ENCODE measurements around the gene PTF1A.

PTF1A gene

DNA sequence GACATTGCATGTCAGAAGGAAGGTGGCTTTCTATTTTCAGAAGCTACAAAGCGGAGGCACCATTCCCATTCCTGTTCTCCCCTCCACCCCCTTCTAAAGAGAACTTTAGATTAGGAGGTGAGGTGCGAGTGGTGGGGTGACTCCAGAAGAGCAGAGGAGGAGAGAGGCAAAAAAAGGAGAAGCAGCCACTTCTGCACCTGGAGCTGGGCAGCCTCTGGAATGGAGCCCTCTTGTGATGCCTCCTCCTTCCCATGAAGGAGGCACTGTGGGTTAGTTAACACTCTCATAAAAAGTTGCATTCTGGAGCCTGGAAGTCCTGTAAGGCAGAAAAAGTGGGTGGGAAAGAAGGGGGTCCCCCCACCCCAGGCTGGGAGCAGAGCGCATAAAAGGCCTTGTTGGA, 4.8 kb downstream of the PTF1A start:
- no peak for TF ChIP-seq CTCF (IDR thresholded peaks at IDR 0.05)

DNA sequence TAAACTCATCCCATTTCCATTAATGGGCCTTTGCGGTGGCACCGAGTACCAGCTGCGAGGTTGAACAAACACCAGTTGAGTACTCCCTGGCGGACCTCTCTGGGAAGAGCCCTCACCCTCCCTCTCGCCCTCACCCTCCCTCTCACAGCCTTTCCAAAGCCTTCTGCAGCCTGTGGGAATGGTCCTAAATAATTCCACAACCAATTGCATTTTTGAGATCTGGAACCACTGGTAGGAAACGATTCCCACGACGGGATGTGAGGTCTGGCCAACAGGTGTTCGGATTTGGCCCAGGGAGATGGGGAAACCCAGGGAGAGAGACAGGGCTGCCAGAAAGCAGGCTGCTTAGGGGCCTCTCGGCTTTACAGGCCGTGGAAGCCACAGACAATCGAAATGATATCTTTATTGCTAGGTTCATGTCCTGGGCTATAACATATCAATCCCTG, 5.3 kb downstream of the PTF1A start:
- TF ChIP-seq CTCF (IDR thresholded peaks at IDR 0.05): no peak

GRCh38 chr10:23198610-23198939, 6.5 kb downstream of the PTF1A start:
- no peak for TF ChIP-seq CTCF (IDR thresholded peaks at IDR 0.05)

DNA sequence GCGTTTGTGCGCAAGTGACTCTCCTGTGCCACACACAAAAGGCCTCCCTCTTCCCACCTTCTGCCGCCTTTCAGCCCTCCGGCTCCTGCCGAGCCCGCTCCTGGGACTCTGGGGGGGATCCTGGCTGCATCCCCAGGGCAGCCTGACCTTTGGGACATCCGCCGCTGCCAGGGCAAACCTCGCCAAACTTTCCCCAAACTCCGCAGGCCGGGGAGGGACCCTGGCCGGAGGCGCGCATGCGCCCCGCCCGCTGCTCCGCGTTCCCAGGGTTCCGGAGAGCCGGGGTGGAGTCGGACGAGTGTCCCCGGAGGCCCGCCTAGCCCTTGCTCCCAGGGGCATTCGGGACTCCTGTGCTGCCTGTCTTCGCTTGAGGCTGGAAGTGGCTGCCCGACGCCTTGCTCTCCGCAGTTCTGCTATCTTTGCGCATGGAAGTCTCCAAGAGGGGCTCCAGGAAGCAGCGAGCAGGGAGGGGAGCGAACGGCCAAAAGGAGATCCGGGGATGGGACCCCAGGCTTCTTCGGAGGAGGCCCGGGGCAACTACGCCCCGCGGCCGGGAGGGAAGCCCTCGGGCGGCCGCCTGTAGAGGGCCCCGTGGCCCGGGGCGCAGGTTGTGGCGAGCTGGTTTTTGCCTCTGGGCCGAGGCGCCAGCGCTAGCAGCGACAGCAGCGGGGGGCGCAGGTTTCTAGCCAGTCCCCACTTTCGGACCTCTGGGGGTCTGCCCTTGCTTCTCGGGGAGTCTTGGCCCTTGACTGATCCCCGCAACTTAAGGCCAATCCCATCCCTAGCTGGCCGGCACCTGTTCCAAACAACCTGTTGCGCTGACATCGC, 7.0 kb downstream of the PTF1A start:
- TF ChIP-seq CTCF (IDR thresholded peaks at IDR 0.05): no peak

- no peak for TF ChIP-seq CTCF (IDR thresholded peaks at IDR 0.05)
Observed at GRCh38 chr10:23199768-23200511, 7.8 kb downstream of the PTF1A start.

DNA sequence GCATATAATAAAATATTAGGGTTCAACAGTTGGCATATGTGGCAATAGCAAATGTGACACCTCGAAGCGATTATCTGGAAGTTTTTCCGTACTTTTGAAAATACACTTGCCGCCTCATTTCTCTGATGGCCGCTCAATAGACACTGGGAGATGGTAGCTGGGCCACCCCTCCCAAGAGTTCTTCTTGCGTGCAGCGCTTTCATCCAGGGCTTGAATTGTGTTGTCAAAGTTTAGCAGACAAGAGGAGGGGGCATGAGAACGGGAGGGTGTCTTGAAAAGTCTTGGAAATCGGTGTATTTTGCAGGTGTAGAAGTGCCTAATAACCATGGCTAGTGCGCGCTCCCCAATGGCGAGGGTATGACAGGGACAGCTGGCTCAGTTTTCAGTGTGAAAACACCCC, 8.5 kb downstream of the PTF1A start:
- no peak for TF ChIP-seq CTCF (IDR thresholded peaks at IDR 0.05)

- no peak for TF ChIP-seq CTCF (IDR thresholded peaks at IDR 0.05)
Observed at GRCh38 chr10:23200997-23201652, 9.0 kb downstream of the PTF1A start.
